GM21529 (cell line): Measurements from ENCODE around the gene NIPBL.
"Not testable (repeated sequence)": the region's sequence is repeated elsewhere in the genome, so short reads cannot be mapped to it uniquely, and the experiment has no call there.

Experiments
- ATAC-seq: cut with Tn5 transposase; IDR thresholded peaks from one replicate; pipeline ENCODE4 v1.9.1; 2021; ENCODE audit not compliant: unreplicated experiment

The NIPBL gene

GRCh38 chr5:36901077-36901476 lies 24.5 kb downstream of the NIPBL start:
- ATAC-seq: not testable (repeated sequence)

GRCh38 chr5:36901856-36902255 lies 25.3 kb downstream of the NIPBL start:
- no peak for ATAC-seq

GRCh38 chr5:36902353-36902752 lies 25.8 kb downstream of the NIPBL start:
- ATAC-seq: no peak

GRCh38 chr5:36904677-36905076 lies 28.1 kb downstream of the NIPBL start:
- no peak for ATAC-seq

GRCh38 chr5:36908544-36909260 lies 32.1 kb downstream of the NIPBL start:
- ATAC-seq: peak; percentile 52

- no peak for ATAC-seq
Observed at GRCh38 chr5:36915653-36916052, 39.1 kb downstream of the NIPBL start.

GRCh38 chr5:36916614-36917013 lies 40.0 kb downstream of the NIPBL start:
- ATAC-seq: not testable (repeated sequence)

GRCh38 chr5:36917358-36917757 lies 40.8 kb downstream of the NIPBL start:
- ATAC-seq: not testable (repeated sequence)

GRCh38 chr5:36919238-36919637 lies 42.7 kb downstream of the NIPBL start:
- ATAC-seq: no peak

GRCh38 chr5:36919650-36920049 lies 43.1 kb downstream of the NIPBL start:
- ATAC-seq: no peak

- no peak for ATAC-seq
Observed at GRCh38 chr5:36928947-36929346, 52.4 kb downstream of the NIPBL start.

GRCh38 chr5:36929438-36929837 lies 52.9 kb downstream of the NIPBL start:
- ATAC-seq: no peak

GRCh38 chr5:36932056-36932455 lies 55.5 kb downstream of the NIPBL start:
- ATAC-seq: no peak

- no peak for ATAC-seq
Observed at GRCh38 chr5:36932699-36933098, 56.1 kb downstream of the NIPBL start.

GRCh38 chr5:36934740-36935356 lies 58.3 kb downstream of the NIPBL start:
- ATAC-seq: no peak

GRCh38 chr5:36935805-36936204 lies 59.2 kb downstream of the NIPBL start:
- no peak for ATAC-seq

GRCh38 chr5:36936309-36936708 lies 59.7 kb downstream of the NIPBL start:
- ATAC-seq: no peak

- no peak for ATAC-seq
Observed at GRCh38 chr5:36938129-36938528, 61.6 kb downstream of the NIPBL start.

GRCh38 chr5:36939969-36940858 lies 63.6 kb downstream of the NIPBL start:
- ATAC-seq: no peak

GRCh38 chr5:36943584-36943983 lies 67.0 kb downstream of the NIPBL start:
- no peak for ATAC-seq

- no peak for ATAC-seq
Observed at GRCh38 chr5:36944024-36944423, 67.5 kb downstream of the NIPBL start.
